Inflammatory macrophage treated with lipopolysaccharide for 4 hours (primary cell): ENCODE data around the gene RGR.

ENCODE experiments used
- DNase-seq: peaks from one replicate; pipeline ENCODE4 v3.0.0-alpha.2; 2020

RGR gene, protein sequence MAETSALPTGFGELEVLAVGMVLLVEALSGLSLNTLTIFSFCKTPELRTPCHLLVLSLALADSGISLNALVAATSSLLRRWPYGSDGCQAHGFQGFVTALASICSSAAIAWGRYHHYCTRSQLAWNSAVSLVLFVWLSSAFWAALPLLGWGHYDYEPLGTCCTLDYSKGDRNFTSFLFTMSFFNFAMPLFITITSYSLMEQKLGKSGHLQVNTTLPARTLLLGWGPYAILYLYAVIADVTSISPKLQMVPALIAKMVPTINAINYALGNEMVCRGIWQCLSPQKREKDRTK

GRCh38 chr10:84244651-84245270, at the start of gene RGR:
Gene RGR (plus strand): TSS chr10:84245053. CDS start chr10:84245091, 38 bp downstream.
- no peak for DNase-seq

DNA sequence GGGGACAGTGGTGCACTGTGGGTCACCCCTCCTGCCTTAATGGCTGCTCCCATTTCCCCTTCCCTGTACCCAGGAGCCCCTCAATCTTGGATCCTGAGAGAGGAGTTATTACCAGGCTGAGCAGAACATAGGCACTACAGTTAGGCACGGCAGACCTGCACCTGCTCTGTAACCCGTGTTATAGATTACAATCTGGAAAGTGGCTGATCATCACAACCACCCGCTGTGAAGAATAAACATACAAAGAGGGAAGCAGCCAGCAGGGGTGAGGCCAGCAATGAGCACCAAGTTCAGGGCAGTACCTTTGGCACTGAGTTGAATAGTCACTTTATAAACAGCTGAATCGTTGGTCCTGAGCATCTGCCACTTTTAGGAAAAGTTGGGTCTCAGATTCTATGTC, 48.8 kb upstream of the RGR start:
- DNase-seq: no peak

DNA sequence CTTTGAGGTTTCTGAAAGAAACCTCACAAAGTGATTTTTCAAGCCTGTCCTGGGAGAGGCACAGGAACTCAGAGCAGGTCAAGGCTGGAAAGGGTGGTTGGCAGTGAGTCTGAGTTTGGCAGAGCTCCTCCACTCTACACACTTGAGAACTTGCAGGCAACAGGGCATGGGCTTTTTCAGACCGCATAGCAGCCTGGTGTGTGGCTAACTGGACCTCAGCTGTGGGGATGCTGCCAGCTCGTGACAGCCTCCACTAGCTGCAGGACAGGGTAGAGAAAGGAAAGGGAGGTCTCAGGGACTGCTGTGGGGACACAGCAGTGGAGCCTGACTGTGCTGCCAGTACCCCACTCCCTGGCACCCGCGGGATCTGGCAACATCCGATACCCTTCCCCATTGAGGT, 47.9 kb upstream of the RGR start:
- no peak for DNase-seq

DNA sequence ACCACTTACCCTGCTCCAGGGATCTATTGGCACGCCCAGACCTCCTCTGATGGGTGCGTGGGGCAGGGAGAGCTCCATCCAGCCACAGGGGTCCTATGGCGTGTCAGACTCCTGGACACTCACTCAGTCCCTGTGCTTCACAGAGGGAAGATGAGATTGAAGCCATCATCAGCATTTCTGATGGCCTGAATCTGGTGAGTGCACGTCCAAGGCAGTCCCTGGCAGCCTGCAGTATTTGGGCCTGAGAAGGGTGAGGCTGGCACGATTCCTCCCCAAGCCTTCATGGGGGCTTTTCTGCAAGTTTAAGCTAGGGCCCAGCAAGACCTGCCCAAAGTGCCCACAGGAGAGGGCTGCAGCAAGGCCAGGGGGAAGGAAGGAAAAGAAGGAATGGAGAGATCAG, 47.2 kb upstream of the RGR start:
- DNase-seq: no peak

- no peak for DNase-seq
These were observed 46.5 kb upstream of the RGR start for GRCh38 chr10:84198206-84198915.

- no peak for DNase-seq
These were observed 44.2 kb upstream of the RGR start for GRCh38 chr10:84200537-84201243.

DNA sequence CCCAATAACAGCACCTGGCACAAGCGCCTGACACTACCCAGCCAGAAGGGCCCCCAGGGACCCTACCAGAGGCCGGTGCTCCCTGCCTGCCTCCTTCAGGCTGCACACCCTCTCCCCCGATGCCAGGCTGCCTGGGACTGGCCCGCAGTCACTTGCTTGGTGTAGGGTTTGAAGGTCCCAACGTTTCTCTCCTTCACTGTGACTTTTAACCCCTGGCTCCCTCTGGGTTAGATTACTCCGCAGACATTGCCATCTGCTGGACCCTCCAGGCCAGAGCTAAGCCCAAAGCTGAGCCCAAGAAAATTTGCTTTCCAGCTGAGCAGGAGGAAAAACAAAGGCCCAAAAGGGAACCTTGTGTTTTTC, 43.6 kb upstream of the RGR start:
- DNase-seq: no peak

DNA sequence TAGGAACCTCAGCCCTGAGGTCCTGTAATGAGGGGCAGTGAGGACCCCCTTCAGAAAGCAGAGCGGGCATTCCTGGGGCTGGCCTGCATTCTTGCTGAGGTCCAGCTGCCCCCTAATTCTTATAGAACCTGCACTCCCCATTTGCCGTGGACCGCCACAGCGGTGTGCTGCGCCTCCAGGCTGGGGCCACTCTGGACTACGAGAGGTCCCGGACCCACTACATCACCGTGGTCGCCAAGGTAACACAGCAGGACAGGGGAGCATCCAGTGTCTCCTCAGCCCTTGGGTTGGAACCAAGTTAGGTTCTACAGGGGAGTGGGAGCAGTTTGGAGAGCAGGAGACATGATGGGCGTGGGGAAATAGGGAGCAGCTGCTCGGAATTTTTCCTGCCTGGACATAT, 43.2 kb upstream of the RGR start:
- DNase-seq: no peak

GRCh38 chr10:84202349-84202748, 42.5 kb upstream of the RGR start:
- no peak for DNase-seq

DNA sequence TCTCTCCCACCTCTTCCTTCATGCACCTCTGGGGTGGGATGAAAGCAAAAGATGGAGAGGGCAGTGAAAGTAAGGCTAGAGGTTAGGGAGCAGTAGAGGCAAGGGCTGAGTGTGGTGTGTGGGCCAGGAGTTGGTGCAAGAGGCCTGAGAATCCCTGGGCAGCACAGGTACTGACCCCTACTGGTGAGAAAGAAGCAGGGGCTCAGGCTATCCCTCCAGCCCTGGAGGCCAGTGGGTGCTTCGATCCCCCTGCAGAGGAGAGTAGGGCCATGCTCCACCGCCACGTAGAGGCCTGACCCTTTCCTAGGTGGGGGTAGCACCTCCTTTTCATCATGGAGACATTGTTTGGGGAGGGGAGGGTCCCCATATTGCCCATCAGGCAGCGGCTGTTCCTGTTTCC, 40.7 kb upstream of the RGR start:
- DNase-seq: peak; percentile 6

DNA sequence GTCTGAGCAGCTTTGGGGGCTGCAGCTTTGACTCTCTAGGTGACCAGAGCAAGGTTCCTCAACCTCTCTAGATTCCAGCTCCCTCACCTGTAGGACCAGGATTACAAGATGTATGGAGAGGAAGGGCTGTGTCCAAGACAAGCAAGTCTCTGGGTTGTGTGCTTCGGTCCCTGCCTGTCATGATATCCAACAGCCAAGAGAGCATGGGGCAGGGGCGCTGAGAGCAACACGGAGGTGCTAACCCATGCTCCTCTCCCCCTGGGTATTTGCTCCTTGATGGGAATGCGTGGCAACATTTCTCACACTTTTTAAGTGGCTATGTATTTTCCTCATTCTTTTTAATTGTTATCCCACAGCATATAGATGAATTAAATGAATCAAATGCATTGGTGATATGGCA, 40.2 kb upstream of the RGR start:
- DNase-seq: no peak

DNA sequence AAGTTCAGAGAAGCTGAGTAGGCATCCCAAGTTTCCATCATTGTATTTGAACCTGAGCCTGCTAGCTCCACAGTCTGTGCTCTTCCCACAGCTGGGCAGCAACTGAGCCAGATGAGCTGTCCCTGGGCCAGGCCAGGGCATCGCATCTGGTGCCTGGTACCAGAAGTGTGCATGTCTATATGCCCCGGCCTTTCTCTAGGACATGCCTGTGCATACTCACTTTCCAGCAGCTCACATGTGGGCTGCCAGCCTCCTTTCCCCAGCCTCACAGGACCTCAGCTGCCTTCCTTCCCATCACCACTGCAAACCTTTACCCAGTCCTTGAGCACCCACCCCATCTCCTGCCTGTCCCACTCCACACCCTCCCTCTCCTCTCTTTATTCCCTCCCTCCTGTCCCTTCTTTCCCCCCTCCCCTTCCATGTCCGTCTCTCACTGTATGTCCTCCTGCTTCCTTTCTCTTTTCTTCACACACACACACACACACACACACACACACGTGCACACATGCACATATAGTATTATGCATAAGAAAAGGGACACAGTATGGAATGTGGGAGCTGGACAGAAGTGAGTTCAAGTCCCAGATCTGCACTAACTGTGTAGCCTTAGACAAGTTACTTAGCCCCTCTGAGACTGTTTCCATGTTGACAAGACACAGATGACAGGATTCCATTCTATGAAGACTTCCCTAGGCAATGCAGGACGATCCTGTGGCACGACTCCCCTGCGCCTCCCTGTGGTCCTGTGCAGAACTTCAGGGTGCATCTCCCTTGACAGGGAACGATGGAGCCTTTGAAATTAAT, 39.6 kb upstream of the RGR start:
- DNase-seq: peak; percentile 52

- DNase-seq: no peak
These were observed 38.9 kb upstream of the RGR start for GRCh38 chr10:84205853-84206525.

GRCh38 chr10:84208023-84208422, 36.8 kb upstream of the RGR start:
- DNase-seq: no peak

GRCh38 chr10:84211566-84211965, 33.3 kb upstream of the RGR start:
- DNase-seq: no peak

GRCh38 chr10:84212014-84212413, 32.8 kb upstream of the RGR start:
- DNase-seq: no peak

- DNase-seq: no peak
These were observed 31.8 kb upstream of the RGR start for GRCh38 chr10:84213076-84213475.

DNA sequence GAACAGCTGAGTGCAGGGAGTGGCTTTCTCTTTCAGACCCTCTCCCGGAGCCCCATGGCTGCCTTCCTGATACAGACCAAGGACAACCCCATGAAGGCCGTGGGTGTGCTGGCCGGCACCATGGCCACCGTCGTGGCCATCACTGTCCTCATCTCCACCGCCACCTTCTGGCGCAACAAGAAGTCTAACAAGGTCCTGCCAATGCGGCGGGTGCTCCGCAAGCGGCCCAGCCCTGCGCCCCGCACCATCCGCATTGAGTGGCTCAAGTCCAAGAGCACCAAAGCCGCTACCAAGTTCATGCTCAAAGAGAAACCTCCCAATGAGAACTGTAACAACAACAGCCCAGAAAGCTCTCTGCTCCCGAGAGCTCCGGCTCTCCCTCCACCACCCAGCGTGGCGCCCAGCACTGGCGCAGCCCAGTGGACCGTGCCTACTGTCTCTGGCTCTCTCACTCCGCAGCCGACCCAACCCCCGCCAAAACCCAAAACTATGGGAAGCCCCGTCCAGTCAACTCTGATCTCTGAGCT, 30.7 kb upstream of the RGR start:
- no peak for DNase-seq

GRCh38 chr10:84214612-84215235, 30.1 kb upstream of the RGR start:
- peak; percentile 27 for DNase-seq

GRCh38 chr10:84216834-84217233, 28.0 kb upstream of the RGR start:
- no peak for DNase-seq

- DNase-seq: no peak
These were observed 27.1 kb upstream of the RGR start for GRCh38 chr10:84217746-84218145.

- no peak for DNase-seq
These were observed 22.9 kb upstream of the RGR start for GRCh38 chr10:84221916-84222315.
